GM21381 (cell line): ENCODE measurements around the gene GFY.
A peak's percentile ranks its signal among the peaks of the same experiment; 100 is the strongest.
"Not testable (repeated sequence)": the region's sequence is repeated elsewhere in the genome, so short reads cannot be mapped to it uniquely, and the experiment has no call there.

ENCODE experiments used
- ATAC-seq: cut with Tn5 transposase; IDR thresholded peaks from one replicate; pipeline ENCODE4 v1.9.1; 2021; ENCODE audit warnings: mild to moderate bottlenecking, moderate library complexity; ENCODE audit not compliant: unreplicated experiment

GFY gene

GRCh38 chr19:49443366-49444099 lies 18.3 kb downstream of the GFY start:
- ATAC-seq: peak; percentile 77

GRCh38 chr19:49444100-49444700 lies 19.0 kb downstream of the GFY start:
- ATAC-seq: not testable (repeated sequence)

- ATAC-seq: no peak
Measured at GRCh38 chr19:49445997-49446396, 20.8 kb downstream of the GFY start.

GRCh38 chr19:49447485-49448431 lies 22.6 kb downstream of the GFY start:
- no peak for ATAC-seq

GRCh38 chr19:49448432-49448786 lies 23.2 kb downstream of the GFY start:
- ATAC-seq: no peak

GRCh38 chr19:49450405-49450804 lies 25.2 kb downstream of the GFY start:
- no peak for ATAC-seq

GRCh38 chr19:49451430-49452181 lies 26.4 kb downstream of the GFY start, which contains the start of gene PIH1D1:
Gene PIH1D1 (minus strand): TSS chr19:49451814. CDS start chr19:49451574, 240 bp downstream.
- ATAC-seq: peak; percentile 54

GRCh38 chr19:49453013-49453756 lies 28.0 kb downstream of the GFY start, which contains the start of gene ALDH16A1:
Gene ALDH16A1 (plus strand): TSS chr19:49453225. CDS start chr19:49453332, 107 bp downstream.
- peak; percentile 87 for ATAC-seq

- ATAC-seq: no peak
Measured at GRCh38 chr19:49453757-49454240, 28.6 kb downstream of the GFY start.

- ATAC-seq: no peak
Measured at GRCh38 chr19:49455773-49456172, 30.6 kb downstream of the GFY start.

GRCh38 chr19:49456326-49456725 lies 31.1 kb downstream of the GFY start:
- ATAC-seq: no peak

- ATAC-seq: no peak
Measured at GRCh38 chr19:49458567-49458903, 33.3 kb downstream of the GFY start.

GRCh38 chr19:49459388-49459787 lies 34.2 kb downstream of the GFY start:
- no peak for ATAC-seq

GRCh38 chr19:49461130-49461529 lies 35.9 kb downstream of the GFY start:
- not testable (repeated sequence) for ATAC-seq

GRCh38 chr19:49461656-49462055 lies 36.5 kb downstream of the GFY start:
- no peak for ATAC-seq

GRCh38 chr19:49462492-49462891 lies 37.3 kb downstream of the GFY start:
- no peak for ATAC-seq

GRCh38 chr19:49463960-49464740 lies 39.0 kb downstream of the GFY start:
- ATAC-seq: no peak

GRCh38 chr19:49465371-49465770 lies 40.2 kb downstream of the GFY start:
- no peak for ATAC-seq

GRCh38 chr19:49468199-49468598 lies 43.0 kb downstream of the GFY start:
- no peak for ATAC-seq
